ENCODE results near the gene GRK5.

GRCh38 chr10:119398996-119399395 lies 191.6 kb downstream of the GRK5 start:
- TF ChIP-seq CTCF (conservative IDR thresholded peaks at IDR 0.05; ENCODE audit: low read length) (no peak), EZH2phosphoT487 (IDR thresholded peaks at IDR 0.05; ENCODE audit: borderline replicate concordance) (no peak)

All from Loucy (cell line).